Lower lobe of right lung (tissue), 2 donors: Measurements from ENCODE around the gene TRIM38. TPM values are rescaled to one million over a fixed set of nuclear protein-coding genes. Genes with fewer than 3 reads are reported as not detected.

Experiments
- ATAC-seq, 2 donors: fragments of 200-7000 bp; cut with Tn5 transposase; one replicate each; pipeline ENCODE4 v1.9.1; 2020 to 2022; ENCODE audit warnings: mild to moderate bottlenecking in 2 of 2, moderate library complexity in 2 of 2
- DNase-seq: peaks from one replicate; pipeline ENCODE4 v3.0.0-alpha.2; 2020
- H3K27ac ChIP-seq: fragments of 200-600 bp; one replicate; pipeline ENCODE4 v1.8.0; 2022
- H3K27me3 ChIP-seq: fragments of 200-600 bp; one replicate; pipeline ENCODE4 v1.8.0; 2022; ENCODE audit warnings: low read depth
- H3K36me3 ChIP-seq: fragments of 200-600 bp; one replicate; pipeline ENCODE4 v1.8.0; 2022; ENCODE audit warnings: mild to moderate bottlenecking
- H3K4me1 ChIP-seq: fragments of 200-600 bp; one replicate; pipeline ENCODE4 v1.8.0; 2022
- H3K4me3 ChIP-seq: fragments of 200-600 bp; one replicate; pipeline ENCODE4 v1.8.0; 2022; ENCODE audit warnings: mild to moderate bottlenecking
- H3K9me3 ChIP-seq: fragments of 200-600 bp; one replicate; pipeline ENCODE4 v1.8.0; 2022
- CTCF ChIP-seq: fragments of 200-600 bp; IDR thresholded peaks from one replicate; pipeline ENCODE4 v1.8.0; 2022; ENCODE audit warnings: antibody characterized with exemption, mild to moderate bottlenecking
- intact Hi-C: fragments of 100-400 bp; cut with DNase I; formaldehyde crosslinking; loops from one replicate; pipeline ENCODE4 v1.11.0; 2022
- total RNA-seq: library from RNA; stranded (reverse); fragmentation: NEBNext Ultra II Directional; extraction: Animal tissue kit (Norgen Biotek cat#: 25700); gene quantifications from one replicate; pipeline ENCODE4 v1.2.1, GENCODE V29; 2021
- donor health status: DM: no; HTN: yes; CAD: no; lungs with severe emphysema.

The TRIM38 gene
- total RNA-seq, 1 donor from 2014 or later = 23.0 TPM

GRCh38 chr6:26033941-26034354 is 71.3 kb downstream of the TRIM38 start:
- DNase-seq = peak; percentile 58
- peak; percentile 3 to 40 for ATAC-seq
- Histone ChIP-seq H3K36me3 (no peaks in the 10 kb centered on the region), H3K27me3 (no peaks in the 10 kb centered on the region), H3K9me3 (no peaks in the 10 kb centered on the region), H3K4me1 (peaks cover 19% of the 10 kb centered on the region), H3K4me3 (peak overlapping the region; percentile 61), H3K27ac (peak overlapping the region; percentile 91)
- no peak for TF ChIP-seq CTCF
- intact Hi-C loops = no loop called here

GRCh38 chr6:26034905-26035304 is 72.3 kb downstream of the TRIM38 start:
- Histone ChIP-seq H3K4me1 (peaks cover 19% of the 10 kb centered on the region), H3K4me3 (no peak overlapping the region), H3K36me3 (no peaks in the 10 kb centered on the region), H3K27me3 (no peaks in the 10 kb centered on the region), H3K9me3 (no peaks in the 10 kb centered on the region), H3K27ac (no peak overlapping the region)
- no peak for TF ChIP-seq CTCF
- DNase-seq = no peak
- ATAC-seq = no peak
- intact Hi-C loops = no loop called here

Other genes with a start within 250 kb of the TRIM38 start
- gene SLC17A4, start 208.1 kb upstream of the TRIM38 start, total RNA-seq = not detected
- not detected for gene SLC17A1, start 130.8 kb upstream of the TRIM38 start, total RNA-seq
- gene SLC17A3, start 88.6 kb upstream of the TRIM38 start, total RNA-seq = not detected
- gene SLC17A2, start 32.1 kb upstream of the TRIM38 start, total RNA-seq = not detected
- gene HFE, start 124.6 kb downstream of the TRIM38 start, total RNA-seq = 12.4 TPM